SKM-1 treated with dmso at 0.1 percent for 144 hours (cell line): Measurements from ENCODE around the gene PRDM5.

Source experiments
- DNase-seq: peaks from one replicate; lab custom pipeline; 2025; ENCODE audit not compliant: unreplicated experiment; lab: John Stamatoyannopoulos, UW

The PRDM5 gene

DNA sequence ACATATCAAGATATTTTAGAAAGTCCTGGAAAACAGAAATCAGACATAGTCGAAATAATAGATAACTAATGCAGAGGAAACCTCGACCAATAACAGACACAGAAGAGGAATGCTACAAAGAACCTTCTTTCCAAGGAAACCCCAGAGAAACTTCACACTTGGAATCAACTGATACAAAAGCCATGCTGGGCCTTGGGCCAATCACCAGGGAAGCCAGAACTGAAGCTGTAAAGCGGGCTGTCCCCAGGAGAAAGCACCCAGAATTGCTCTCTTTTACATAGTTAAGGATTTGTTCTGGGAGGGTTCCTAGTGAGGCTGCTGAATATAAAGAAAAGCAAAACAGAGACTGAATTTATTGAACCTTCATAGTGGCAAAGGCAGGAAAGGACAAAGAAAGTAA lies 100.5 kb downstream of the PRDM5 start:
- DNase-seq = no peak

DNA sequence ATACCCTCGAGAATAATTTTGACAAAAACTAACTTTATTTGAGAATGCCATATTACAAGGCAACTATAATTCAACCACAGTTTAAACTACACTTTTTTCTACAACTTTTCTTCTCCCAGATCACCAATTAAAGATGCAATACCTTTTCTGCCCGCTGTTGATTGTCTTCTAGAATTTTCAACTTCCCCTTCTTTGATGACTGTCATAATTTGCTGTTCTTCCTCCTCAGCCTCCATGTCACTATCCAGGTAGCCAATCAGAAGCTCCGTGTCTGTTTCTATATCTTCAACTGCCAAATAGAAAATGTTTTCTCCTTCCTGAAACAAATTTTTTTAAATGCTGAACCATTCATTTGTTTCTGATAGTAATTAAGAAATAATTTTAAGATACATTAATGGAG lies 101.5 kb downstream of the PRDM5 start:
- DNase-seq = no peak

DNA sequence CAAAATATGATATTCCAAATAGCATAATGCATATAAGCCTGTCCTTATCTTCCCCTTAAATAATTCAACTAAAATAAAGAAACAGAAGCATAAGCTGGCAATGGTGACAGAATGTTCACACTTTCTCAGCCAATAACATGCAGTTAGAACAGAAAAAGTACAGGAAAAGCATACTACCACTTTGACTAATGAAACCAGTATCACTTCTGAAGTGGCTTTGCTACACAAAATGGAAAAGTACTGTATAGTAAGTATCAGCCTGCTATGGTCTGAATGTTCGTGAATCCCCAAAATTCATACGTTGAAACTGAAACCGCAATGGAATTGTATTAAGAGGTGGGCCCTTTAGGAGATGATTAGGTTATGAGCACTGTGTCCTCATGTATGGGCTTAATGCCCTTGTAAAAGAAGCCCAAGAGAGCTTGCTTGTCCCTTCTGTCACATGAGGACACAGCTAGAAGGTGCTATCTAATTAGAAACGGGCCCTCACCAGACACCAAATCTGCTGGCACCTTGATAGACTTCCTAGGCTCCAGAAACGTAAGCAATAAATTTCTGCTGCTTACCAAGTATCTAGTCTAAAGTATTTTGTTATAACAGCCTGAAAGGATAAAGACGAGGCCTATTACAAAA lies 102.6 kb downstream of the PRDM5 start:
- DNase-seq = no peak

DNA sequence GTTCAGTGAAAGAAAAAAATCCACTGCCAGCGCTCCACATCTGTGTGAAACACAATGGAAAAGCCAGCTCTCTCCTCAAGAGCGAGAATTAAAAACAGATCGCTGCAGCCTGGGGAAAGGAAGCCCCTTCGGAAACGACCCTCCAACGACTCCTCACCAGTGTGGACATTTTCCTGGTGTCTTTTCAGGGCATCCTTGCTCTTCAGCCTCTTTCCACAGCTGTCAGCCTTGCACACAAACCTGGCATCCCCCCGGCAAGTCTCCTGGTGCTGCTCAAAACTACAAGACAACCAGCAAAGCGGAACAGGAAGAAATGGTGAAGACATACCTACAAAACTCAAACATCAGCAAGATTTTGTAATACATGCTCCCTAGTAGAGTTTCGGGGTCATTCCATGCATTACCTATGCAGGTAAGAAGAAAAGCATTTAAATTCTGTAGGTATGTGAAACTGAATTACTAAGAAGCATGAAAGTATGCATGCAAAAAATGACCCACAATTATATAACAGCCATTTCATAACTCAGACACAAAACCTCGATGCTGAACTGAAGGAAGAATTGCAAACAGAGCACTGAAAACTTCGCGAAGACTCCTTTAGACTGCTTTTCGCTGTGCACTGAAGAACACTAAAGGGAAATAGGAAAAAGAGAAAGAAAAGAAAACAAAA lies 106.1 kb downstream of the PRDM5 start:
- DNase-seq = no peak

DNA sequence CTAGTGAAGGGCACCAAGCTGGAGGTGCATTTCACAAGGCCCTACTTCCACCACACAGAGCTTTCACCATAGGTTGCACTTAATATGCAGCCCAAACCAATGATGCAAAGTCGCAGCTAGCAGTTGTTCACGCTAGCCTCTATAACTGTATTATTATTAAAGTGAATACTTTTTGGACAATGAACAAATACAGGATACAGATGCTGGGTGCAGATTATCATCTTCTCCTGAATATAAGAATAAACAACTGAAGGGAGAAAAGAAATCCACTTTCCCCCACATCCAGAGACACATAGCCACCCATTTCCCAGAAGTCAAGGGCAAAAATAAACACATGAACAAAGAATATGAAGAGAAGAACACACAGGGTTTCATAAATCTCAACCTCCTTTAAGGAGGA lies 107.2 kb downstream of the PRDM5 start:
- no peak for DNase-seq

DNA sequence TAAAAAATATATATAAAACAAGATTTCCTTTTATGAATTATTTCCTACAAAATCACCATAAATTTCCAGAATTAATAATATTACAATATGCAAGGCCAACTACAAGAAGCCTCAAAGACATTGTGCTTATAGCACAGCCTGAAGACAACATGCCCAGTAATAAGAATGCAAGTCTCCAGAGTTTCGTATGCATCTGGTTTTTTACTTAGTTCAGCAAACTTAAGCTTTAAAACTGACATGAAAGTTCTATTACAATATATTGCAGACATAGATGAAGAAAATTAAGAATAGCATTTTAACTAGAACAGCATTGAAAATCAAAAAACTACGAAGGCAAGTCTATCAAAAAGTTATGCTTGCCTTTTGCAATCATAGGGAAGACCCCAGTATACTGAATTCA lies 107.6 kb downstream of the PRDM5 start:
- no peak for DNase-seq

DNA sequence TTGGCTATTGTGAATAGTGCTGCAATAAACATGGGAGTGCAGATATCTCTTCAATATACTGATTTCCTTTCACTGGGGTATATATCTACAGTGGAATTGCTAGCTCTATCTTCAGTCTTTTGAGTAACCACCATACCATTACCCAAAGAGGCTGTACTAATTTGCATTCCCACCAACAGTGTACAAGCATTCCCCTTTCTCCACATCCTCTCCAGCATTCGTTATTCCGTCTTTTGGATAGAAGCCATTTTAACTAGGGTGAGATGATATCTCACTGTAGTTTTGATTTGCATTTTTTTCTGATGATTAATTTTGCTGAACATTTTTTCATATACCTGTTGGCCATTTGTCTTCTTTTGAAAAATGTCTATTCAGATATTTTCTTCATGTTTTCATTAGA lies 110.3 kb downstream of the PRDM5 start:
- DNase-seq = no peak

DNA sequence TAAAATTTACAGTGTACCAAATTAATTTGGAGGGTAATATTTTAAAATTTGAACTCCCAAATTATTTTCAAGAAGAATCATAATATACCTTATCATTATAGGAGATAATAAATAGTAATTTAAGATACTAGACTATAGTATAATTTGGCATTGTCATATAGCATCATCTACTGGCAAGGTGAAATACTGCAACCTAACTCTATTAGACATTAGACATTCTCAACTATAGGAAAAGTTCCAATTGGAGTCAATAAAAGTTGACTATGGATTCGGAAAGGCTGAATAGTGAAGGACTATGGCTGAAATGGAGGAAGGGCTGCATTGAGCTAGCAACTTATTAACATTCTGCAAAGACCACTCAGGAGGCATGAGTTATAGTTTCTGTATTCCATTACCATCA lies 113.0 kb downstream of the PRDM5 start:
- DNase-seq = no peak

DNA sequence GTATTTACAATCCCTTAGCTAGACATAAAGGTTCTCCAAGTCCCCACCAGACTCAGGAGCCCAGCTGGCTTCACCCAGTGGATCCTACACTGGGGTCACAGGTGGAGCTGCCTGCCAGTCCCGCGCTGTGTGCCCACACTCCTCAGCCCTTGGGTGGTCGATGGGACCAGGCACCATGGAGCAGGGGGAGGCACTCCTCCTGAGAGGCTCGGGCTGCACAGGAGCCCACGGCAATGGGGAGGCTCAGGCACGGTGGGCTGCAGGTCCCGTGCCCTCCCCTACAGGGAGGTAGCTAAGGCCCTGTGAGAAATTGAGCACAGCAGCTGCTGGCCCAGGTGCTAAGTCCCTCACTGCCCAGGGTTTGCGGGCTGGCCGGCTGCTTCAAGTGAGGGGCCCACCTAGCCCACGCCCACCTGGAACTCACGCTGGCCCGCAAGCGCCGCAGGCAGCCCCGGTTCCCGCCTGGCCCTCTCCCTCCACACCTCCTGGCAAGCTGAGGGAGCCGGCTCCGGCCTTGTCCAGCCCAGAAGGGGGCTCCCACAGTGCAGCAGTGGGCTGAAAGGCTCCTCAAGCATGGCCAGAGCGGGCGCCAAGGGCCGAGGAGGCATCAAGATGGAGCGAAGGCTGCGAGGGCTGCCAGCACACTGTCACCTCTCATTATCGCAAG lies 113.9 kb downstream of the PRDM5 start:
- DNase-seq = no peak

DNA sequence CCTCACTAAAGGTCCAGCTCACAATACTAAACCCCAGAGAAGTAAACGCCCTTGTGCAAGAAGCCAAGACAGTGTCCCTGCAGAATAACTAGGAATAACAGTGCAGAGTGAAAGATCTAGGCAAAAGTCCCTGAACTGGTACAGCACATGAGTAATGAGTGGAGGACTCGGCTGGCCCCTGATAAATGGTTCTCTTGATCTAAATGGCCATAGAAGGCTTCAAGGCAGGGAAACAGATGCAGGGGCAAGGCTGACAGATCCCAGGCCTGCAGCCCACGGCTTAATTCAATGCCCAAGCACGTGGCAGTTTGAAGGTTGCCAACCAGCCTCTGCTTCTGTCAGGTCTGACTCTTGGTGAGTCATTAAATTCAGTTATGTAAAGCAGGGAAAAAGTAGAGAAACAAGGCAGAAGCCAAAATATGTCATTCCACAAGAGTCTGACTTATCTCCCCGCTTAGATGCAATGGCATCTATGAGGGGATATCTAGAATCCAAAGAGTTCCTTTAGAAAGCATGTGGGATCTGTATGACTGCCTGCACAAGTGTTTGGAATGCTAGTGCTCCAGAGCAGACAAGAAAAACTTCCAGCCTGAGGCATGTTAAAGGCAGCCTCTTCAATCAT lies 121.3 kb downstream of the PRDM5 start:
- no peak for DNase-seq

DNA sequence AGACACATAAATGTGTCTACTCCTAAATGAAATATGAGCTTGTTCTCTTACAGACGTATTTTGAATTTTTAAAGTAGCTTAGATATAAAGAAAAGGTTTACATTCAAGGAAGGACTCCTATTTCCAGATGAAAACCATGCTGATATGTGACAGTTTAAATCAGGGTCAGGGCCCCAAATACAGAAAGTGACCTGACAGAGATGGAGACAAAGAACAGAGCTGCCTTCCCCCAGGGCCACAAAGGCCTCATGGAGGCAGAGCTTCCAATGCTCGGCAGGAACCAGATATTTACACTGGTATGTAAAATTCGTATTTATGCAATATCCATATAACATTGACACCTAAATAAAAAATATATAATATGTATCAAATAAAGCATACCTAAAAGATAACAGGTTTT lies 124.0 kb downstream of the PRDM5 start:
- DNase-seq = no peak

DNA sequence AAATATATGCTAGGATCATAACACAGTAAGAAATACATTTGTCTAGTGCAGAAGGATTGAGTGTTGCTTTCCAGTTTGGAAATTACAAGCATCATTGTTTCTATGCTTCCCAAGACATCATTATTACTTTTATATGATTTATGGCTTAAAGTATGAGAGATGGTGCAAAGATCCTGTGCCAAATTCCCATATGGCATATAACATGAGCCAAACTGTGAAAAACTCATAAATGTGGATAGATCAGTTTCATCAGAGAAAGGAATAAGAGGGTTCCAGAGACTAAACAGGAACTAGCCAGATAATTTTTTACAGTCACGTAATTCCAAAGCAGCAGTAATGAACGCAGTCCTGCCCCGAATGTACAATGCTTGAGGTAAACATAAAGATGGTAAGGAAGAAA lies 126.3 kb downstream of the PRDM5 start:
- no peak for DNase-seq

DNA sequence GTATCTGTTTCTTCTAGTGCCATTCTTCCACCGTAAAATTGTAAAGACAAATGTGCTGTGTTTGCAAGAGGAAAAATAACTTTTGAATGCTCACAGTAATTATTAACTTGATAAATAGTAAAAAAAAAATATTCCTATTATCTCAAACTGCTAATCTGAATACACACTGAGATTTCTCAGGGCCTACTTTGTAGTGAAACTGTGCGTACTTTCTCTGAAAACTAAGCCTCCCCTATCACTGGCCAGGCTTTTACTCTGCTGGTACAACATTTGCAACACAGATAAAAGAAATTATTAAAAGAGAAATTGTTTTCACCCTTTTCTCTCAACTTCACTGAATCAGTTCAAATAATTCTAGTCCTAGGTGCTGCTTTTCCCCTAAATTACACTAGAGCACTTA lies 137.3 kb downstream of the PRDM5 start:
- DNase-seq = no peak

DNA sequence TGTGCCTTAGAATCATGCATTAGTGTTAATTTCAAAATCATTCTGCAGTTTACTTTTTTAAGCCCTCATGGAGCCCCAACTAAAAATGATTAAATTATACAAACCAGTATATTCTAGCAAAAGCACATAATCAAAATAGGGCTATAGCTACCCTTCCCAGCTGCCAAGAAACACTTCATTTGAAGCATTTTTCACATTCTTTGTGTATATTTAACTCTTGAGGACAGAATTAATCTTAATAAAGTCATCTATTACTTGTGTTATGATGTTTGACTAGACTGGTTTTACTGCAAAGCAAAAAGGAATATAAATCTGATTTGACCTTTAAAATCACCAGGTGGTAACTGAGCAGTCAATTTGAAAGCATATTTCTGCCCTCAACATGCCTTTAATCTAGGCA lies 145.1 kb downstream of the PRDM5 start:
- no peak for DNase-seq

DNA sequence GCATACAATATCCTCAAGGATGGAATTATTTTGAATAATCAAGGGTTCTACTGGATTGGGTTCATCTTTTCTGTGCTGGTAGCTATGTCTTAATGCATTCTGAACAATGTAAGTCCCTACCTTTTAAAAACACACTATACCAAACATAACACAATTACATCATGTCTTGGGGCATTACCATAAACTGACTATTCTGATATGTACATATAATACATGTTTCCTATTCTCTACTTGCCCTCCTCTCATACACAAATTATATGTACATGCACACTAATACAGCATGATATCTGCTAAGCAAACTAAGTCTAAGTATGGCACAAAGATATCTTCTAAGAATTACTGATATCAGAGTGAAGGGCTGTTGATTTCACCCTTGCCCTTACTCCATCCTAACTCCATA lies 147.1 kb downstream of the PRDM5 start:
- no peak for DNase-seq

DNA sequence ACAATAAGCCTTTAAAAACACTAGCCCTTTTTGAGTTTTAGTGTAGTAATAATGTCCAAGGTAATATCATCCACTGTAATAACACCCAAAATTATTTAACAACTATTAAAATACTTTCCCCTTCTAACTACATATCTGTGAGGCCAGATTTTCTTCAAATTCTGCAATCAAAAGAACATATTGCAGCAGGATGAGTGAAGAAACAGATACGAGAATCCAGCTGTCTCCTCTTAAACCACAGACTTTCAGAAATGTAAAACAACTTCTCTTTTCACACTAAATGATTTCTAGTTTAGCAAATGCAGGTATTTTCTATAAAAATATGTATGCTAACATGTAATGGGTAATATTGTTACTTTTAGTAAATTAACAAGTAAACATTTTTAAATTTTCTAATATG lies 148.9 kb downstream of the PRDM5 start:
- DNase-seq = peak; percentile 52

DNA sequence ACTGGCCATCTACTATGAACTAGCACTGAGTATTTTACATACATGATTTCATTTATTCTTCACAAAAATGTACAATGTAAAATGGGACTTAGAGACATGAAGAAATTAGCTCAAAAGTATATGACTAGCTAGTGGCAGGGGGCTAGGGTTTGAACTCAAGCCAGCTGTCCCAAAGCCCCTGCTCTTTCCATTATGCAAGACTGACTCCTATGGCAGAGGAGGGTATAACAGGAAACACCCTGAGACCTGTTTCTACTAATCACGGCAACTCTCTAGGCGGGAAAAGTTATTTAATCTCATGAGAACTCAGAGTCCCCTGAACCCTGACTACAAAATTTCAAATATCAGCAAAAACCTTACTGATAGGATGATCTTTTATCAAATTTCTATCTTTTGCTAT lies 150.6 kb downstream of the PRDM5 start:
- DNase-seq = no peak

DNA sequence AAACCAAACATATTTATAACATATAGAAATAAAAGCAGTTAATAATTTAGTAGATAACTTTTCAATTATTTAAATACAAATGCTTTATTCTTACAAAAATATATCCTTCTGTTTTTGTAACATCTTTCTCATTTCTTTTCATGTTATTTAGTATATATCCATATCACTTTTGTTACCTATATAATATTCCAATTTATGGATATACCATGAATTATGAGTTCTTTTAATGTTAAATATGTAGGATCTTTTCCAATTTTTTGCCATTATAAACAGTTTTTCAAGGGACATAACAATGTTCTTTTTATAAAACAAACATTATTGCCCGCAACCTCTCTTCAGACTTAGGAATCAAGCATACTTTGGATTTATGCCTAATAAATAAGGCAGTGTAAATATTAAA lies 151.6 kb downstream of the PRDM5 start:
- no peak for DNase-seq

DNA sequence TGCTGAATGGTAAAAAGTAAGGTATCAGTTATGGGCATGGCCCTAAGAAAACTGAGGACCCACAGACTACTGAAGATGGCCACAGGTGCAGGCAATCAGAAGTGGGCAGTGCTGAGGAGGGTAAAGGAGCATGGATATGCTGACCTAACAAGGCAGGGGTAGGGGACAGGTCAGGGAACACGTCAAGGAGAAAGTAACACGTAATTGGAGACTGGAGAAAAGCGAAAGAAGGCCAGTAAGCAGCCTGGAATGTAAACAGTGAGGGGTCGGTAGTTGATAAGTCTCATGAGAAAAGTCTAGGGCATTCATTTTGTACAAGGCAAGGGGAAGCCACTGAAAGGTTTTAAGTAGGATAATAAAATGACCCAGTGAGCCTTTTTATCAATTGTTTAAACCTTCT lies 153.3 kb downstream of the PRDM5 start:
- DNase-seq = no peak

DNA sequence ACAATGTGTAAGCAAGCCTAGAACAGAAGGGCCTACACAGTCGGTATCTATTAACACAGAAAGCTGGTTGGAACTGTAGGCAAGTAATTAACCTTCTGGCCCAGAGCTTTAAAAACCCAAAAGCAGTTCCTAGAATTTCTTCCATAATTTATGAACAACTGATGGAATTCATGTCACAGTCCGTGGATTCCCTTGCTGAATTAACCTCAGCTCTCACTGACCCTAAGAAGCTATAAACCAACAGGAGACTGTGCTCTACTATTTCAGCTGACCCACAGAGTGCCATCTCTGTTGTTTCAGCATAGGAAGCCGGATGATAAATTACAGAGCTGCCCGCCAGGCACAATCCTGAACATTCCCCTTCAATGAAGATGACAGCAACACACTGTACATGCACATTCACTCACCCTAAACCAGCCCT lies 157.3 kb downstream of the PRDM5 start:
- no peak for DNase-seq

DNA sequence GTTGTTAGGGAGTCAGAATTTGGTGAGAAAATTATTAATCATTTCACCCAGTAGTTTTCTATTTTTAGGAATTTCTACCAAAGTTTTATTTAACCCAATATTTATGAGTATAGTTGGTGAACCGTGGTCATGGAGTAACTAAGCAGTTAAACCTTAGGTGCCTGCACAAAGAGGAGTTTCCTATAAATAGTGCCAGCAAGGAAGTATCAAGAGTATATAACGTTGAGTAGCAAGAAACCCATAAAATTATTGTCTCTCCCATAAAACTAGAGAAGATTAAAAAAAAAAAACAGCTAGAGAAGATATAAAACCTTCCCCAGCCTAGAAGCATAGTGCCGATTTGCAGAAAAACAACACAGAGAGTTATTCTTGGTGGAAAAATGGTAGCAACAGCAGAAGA lies 158.9 kb downstream of the PRDM5 start:
- no peak for DNase-seq

DNA sequence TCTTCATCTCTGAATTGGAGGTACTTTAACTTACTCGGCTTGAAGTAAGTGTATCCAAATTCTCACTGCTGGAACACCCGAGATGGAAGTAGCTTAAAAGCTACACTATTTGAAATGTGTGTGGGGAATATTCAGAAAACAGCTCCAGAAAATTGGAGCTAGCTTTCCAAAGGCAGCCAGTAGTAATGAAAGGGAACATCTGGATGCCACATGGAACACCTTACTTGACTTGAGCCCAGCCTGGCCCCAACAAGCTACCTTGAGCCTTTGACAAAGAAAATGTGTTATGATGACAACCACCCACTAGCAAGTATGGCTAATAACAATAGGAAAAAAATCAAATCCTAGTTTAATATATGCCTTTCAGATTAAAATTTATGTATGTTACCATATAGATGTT lies 161.5 kb downstream of the PRDM5 start:
- DNase-seq = no peak
